Glutamatergic neuron (in vitro differentiated cells): ENCODE measurements around the gene F5. TPM values are rescaled to one million over a fixed set of nuclear protein-coding genes. Genes with fewer than 3 reads are reported as not detected.

Experiments
- DNase-seq: peaks from one replicate; pipeline ENCODE4 v3.0.0; 2022
- H3K27ac Mint-ChIP-seq: one replicate; pipeline ENCODE4 v1.8.0; 2020; ENCODE audit warnings: mild to moderate bottlenecking, mixed read lengths, inconsistent platforms; ENCODE audit not compliant: unreplicated experiment
- H3K27me3 Mint-ChIP-seq: one replicate; pipeline ENCODE4 v1.8.0; 2020; ENCODE audit warnings: mild to moderate bottlenecking, moderate library complexity, mixed read lengths, inconsistent platforms; ENCODE audit not compliant: unreplicated experiment
- H3K36me3 Mint-ChIP-seq: one replicate; pipeline ENCODE4 v1.8.0; 2020; ENCODE audit warnings: mild to moderate bottlenecking, mixed read lengths, inconsistent platforms; ENCODE audit not compliant: unreplicated experiment
- H3K4me1 Mint-ChIP-seq: one replicate; pipeline ENCODE4 v1.8.0; 2020; ENCODE audit warnings: mild to moderate bottlenecking, low read depth, mixed read lengths, inconsistent platforms; ENCODE audit not compliant: unreplicated experiment
- H3K4me3 Mint-ChIP-seq: one replicate; pipeline ENCODE4 v1.8.0; 2020; ENCODE audit warnings: mild to moderate bottlenecking, mixed read lengths, inconsistent platforms; ENCODE audit not compliant: unreplicated experiment
- H3K9me3 Mint-ChIP-seq: one replicate; pipeline ENCODE4 v1.8.0; 2020; ENCODE audit warnings: mild to moderate bottlenecking, moderate library complexity, mixed read lengths, inconsistent platforms; ENCODE audit not compliant: unreplicated experiment
- CTCF ChIP-seq: fragments of 200-600 bp; sonication (generic); IDR thresholded peaks from one replicate; pipeline ENCODE4 v1.5.0; 2021; ENCODE audit not compliant: partially characterized antibody, unreplicated experiment
- total RNA-seq: library from RNA; stranded (reverse); fragmentation: NEBNext Ultra II Directional; extraction: Animal tissue kit (Norgen Biotek cat#: 25700); gene quantifications from one replicate; pipeline ENCODE4 v1.2.1, GENCODE V29; 2021; ENCODE audit not compliant: unreplicated experiment

The F5 gene
- total RNA-seq, 1 donor from 2014 or later = not detected

GRCh38 chr1:169615803-169616202 lies 29.5 kb upstream of the F5 start:
- Mint-ChIP-seq H3K27ac (no peak overlapping the region), H3K4me1 (no peaks in the 10 kb centered on the region), H3K4me3 (no peak overlapping the region), H3K27me3 (peaks cover 1% of the 10 kb centered on the region), H3K9me3 (peaks cover under 1% of the 10 kb centered on the region), H3K36me3 (no peaks in the 10 kb centered on the region)
- DNase-seq = no peak
- no peak for TF ChIP-seq CTCF

GRCh38 chr1:169610858-169611257 lies 24.6 kb upstream of the F5 start:
- Mint-ChIP-seq H3K27me3 (peaks cover 1% of the 10 kb centered on the region), H3K4me1 (no peaks in the 10 kb centered on the region), H3K36me3 (no peaks in the 10 kb centered on the region), H3K27ac (no peak overlapping the region), H3K4me3 (no peak overlapping the region), H3K9me3 (no peaks in the 10 kb centered on the region)
- no peak for TF ChIP-seq CTCF
- no peak for DNase-seq

GRCh38 chr1:169610108-169610507 lies 23.8 kb upstream of the F5 start:
- peaks cover 1% of the 10 kb centered on the region for H3K27me3 Mint-ChIP-seq
- H3K36me3 Mint-ChIP-seq = no peaks in the 10 kb centered on the region
- no peaks in the 10 kb centered on the region for H3K9me3 Mint-ChIP-seq
- DNase-seq = no peak
- no peak for TF ChIP-seq CTCF
- no peaks in the 10 kb centered on the region for H3K4me1 Mint-ChIP-seq
- H3K27ac Mint-ChIP-seq = no peak overlapping the region
- no peak overlapping the region for H3K4me3 Mint-ChIP-seq

GRCh38 chr1:169608226-169608625 lies 21.9 kb upstream of the F5 start:
- Mint-ChIP-seq H3K27me3 (no peaks in the 10 kb centered on the region), H3K4me3 (no peak overlapping the region), H3K36me3 (no peaks in the 10 kb centered on the region), H3K27ac (no peak overlapping the region), H3K9me3 (no peaks in the 10 kb centered on the region), H3K4me1 (no peaks in the 10 kb centered on the region)
- DNase-seq = no peak
- no peak for TF ChIP-seq CTCF

GRCh38 chr1:169604781-169605560 lies 18.7 kb upstream of the F5 start:
- DNase-seq = no peak
- no peaks in the 10 kb centered on the region for H3K4me1 Mint-ChIP-seq
- H3K27ac Mint-ChIP-seq = no peak overlapping the region
- H3K36me3 Mint-ChIP-seq = no peaks in the 10 kb centered on the region
- H3K4me3 Mint-ChIP-seq = no peak overlapping the region
- no peaks in the 10 kb centered on the region for H3K27me3 Mint-ChIP-seq
- no peak for TF ChIP-seq CTCF
- H3K9me3 Mint-ChIP-seq = no peaks in the 10 kb centered on the region
